ENCODE results near the gene ZNF525. TPM values are rescaled to one million over a fixed set of nuclear protein-coding genes. Genes with fewer than 3 reads are reported as not detected.
"Not testable (repeated sequence)": the region's sequence is repeated elsewhere in the genome, so short reads cannot be mapped to it uniquely, and the experiment has no call there.

Gene ZNF525
- total RNA-seq, result 3.4 and 5.2 TPM in 2 replicates
- polyA plus RNA-seq (2012), result 2.6 TPM

DNA sequence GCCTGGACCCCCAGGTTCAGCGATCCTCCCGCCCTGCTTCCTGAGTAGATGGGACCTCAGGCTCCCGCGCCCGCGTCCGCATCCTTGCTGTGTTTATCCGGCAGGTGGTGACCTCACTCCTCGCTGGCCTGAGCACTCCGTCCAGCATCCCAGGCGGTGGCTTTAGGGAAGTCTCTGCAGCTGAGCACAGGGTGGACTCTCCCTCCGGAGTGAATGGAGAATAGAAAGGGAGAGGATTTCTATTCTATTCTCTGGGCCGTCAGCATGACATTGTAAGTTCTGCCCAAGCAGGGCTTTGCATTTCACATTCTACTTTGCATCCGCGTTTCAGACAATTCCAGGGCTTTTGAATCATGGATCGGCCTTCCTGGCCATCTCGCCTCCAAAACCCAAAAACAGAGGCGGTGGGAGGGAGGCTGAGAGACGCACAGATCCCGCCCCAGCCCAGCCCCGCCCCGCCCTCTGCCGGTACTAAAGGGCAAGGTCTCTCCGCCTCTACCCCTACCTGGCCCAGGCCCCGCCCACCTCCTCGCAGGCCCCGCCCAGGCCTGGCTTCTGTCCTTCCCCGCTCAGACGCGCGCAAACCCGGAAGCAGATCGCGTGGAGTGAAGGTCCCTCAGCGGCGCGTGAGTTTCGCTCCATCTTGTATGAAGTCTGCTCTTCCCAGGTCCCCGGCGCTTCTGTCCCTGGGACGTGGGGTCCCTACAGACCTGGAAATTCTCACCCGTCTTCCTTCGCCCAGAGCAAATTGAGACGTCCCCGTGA is at the start of gene ZNF525:
ZNF525 (plus strand) TSS at position 572 of the 765 bp plus-strand sequence. CDS start 6,577 bp downstream, outside the sequence.
- DNase-seq (ENCODE audit: low read depth), result peak; percentile 76

DNA sequence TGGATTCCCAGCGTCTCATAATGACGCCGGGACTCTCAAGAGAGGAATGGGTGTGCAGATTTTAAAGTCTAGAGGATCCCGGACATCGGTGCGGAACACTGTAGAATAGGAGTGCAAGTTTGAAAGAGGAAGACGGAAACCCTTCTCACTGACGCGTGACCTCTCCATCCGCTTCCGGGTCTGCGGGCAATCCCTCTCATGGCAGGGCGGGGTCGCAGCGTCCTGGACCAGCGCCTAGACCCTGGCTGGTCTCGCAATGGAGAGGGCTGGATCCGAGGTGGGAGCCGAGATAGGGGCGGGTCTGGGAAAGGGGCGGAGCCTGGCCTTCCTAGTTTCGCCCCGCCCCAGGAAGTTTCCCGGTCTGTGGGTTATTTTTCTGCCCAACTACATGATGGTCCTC is 36.5 kb upstream of the ZNF525 start:
- no peak for DNase-seq (ENCODE audit: low read depth)

DNA sequence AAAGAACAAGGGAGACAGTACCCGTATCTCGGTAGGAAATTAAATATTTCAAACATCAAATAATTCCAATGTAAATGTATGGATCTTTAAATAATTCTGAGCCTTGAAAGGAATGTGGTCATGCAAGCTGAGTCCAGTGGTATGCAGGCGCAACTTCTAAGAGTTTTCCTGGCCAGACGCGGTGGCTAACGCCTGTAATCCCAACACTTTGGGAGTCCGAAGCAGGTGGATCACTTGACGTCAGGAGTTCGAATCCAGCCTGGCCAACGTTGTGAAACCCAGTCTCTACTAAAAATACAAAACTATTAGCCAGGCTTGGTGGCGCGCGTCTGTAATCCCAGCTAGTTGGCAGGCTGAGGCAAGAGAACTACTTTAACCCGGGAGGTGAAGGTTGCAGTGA is 33.0 kb upstream of the ZNF525 start:
- DNase-seq (ENCODE audit: low read depth), result peak; percentile 2

DNA sequence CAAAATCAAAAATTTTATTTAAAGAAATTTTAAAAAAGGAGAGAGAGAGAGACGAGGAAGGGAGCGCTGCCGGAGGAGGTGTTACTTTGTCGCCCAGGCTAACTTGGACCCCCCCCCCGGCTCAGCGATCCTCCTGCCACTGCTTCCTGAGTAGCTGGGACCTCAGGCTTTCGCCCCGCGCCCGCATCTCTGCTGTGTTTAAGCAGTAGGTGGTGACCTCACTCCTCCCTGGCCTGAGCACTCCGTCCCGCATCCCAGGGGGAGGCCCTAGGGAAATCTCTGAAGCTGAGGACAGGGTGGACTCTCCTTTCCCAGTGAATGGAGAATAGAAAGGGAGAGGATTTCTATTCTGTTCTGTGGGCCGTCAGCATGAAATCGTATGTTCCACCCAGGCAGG is 32.4 kb upstream of the ZNF525 start:
- DNase-seq (ENCODE audit: low read depth), result no peak

DNA sequence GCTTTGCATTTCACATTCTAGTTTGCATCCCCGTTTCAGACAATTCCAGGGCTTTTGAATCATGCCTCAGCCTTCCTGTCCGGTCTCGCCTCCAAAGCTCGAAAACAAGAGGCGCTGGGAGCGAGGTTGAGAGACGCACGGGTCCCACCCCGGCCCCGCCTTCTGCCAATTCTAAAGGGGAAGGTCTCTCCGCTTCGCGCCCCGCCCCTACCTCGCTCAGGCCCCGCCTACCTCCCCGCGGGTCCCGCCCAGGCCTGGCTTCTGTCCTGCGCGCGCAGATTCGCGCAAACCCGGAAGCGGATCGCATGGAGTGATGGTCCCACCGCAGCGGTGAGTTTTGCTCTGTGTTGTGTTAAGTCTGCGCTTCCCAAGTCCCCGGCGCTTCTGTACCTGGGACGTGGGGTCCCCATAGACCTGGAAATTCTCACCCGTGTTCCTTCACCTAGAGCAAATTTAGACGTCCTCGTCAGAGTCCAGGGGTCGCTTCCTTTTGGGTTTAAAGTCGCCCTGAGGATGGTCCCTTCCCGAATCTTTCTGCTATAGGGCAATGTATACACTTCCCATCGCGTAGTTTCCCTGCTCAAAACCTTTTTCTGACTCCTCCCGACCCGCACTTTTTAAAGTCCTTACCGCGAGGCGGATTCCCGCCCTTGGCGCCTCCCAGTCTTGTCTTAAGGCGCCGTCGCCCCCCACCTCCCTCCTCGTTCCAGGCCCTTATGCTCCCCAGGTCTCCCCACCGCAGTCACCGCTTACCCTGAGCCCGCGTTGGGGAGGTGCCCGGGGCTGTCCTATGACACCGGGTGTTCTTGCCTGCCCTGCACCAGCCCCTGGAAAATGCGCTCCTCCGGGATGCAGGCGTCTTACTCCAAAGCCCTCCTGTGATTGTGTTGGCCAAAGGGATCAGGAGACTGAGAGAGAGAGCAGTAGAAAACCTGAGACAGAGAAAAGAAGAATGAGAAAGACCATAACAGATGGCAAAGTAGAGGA is 31.7 kb upstream of the ZNF525 start, which contains the start of gene ZNF845:
ZNF845 (plus strand) TSS at position 287 of the 987 bp plus-strand sequence. CDS start 7,559 bp downstream, outside the sequence.
- peak; percentile 89 for DNase-seq (ENCODE audit: low read depth)

DNA sequence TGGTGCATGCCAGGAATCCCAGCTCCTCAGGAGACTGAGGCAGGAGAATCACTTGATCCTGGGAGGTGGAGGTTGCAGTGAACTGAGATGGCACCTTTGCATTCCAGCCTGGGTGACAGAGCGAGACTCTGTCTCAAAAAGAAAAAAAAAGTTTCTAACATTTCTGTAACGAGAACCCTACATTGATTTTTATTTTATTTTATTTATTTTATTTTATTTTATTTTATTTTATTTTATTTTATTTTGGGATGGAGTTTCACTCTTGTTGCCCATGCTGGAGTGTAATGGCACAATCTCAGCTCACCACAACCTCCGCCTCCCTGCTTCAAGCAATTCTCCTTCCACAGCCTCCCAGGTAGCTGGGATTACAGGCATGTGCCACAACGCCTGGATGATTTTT is 21.1 kb upstream of the ZNF525 start:
- not testable (repeated sequence) for DNase-seq (ENCODE audit: low read depth)

DNA sequence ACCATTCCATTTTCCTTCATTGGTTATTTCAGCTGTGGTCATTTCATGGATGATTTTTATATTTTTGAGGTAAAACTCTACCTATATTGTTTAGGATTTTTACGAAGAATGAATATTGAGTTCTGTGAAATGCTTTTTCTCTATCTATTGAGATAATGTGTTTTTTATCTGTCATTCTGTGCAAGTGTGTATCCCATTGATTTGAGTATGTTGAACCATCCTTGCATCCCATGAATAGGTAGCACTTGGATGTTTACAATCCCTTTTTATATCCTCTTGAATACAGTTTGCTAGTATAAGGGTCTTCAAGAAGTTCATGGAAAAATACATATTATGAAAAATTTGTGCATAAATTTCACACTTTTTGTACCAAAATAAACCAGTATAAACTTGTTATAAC is 9.8 kb upstream of the ZNF525 start:
- no peak for DNase-seq (ENCODE audit: low read depth)

DNA sequence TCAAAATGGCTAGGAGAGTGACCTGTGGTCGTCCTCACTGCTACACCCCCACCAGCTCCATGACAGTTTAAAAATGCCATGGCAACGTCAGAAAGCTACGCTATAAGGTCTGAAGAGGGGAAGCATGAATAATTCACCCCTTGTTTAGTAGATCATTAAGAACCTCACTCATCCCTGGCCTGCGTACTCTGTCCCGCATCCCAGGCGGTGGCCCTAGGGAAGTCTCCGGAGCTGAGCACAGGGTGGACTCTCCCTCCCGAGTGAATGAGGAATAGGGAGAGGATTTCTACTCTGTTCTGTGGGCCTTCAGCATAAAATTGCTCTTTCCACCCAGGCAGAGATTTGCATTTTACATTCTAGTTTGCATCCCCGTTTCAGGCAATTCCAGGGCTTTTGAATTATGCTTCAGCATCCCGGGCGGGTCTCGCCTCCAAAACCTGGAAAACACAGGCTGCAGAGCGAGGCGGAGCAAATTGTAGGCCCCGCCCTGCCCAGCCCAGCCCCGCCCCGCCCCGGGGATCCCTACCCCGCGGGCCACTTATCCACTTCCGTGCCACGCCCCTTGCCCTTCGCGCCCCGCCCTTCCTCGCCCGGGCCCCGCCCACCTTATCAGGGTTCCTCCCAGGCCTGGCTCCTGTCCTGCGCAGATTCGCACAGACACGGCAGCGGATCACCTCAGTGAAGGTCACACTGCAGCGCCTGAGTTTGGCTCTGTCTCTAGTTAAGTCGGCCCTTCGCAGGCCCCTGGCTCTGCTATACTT is 7.5 kb upstream of the ZNF525 start:
- no peak for DNase-seq (ENCODE audit: low read depth)

DNA sequence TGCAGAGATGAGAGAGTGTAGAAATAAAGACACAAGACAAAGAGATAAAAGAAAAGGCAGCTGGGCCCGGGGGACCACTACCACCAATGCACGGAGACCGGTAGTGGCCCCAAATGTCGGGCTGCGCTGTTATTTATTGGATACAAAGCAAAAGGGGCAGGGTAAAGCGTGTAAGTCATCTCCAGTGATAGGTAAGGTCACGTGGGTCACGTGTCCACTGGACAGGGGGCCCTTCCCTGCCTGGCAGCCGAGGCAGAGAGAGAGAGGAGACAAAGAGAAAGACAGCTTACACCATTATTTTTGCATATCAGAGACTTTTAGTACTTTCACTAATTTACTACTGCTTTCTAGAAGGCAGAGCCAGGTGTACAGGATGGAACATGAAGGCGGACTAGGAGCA is 5.4 kb upstream of the ZNF525 start:
- not testable (repeated sequence) for DNase-seq (ENCODE audit: low read depth)

DNA sequence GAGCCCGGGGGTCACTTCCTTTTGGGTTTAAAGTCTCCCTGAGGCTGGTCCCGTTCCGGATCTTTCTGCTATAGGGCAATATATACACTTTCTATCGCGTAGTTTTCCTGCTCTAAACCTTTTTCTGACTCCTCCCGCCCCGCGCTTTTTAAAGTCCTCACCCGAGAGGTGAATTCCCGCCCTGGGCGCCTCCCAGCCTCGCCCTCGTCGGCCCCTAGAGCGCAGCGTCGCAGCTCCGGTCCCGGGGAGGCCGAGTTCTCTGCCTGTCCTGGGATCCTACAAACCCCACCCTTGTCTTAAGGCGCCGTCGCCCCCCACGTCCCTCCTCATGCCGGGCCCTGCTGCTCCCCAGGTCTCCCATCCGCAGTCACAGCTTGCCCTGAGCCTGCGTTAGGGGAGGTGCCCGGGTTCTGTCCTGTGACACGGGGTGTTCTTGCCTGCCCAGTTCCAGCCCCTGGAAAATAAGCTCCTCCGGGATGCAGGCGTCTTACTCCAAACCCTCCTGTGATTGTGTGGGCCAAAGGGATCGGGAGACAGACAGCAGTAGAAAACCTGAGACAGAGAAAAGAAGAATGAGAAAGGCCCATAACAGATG is 491 bp downstream of the ZNF525 start:
- peak; percentile 13 for DNase-seq (ENCODE audit: low read depth)

DNA sequence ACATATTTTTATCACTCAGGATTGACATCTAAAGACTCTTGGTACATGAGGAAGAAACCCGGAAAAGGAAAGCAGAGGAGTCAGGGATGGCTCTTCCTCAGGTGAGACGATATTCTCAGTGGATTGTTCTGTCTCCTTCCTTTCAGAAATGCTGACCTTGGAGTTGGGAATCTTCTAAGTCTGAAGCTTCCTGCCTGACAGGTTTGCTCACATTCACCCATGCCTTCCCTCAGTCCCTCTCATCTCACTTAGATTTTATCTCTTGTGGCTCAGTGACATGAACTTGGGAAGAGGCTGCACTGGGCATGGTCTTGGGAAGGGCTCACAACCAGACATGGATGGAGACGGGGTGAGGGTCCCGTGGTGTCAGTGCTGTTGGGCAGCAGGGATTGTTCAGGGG is 6.7 kb downstream of the ZNF525 start:
- no peak for DNase-seq (ENCODE audit: low read depth)

DNA sequence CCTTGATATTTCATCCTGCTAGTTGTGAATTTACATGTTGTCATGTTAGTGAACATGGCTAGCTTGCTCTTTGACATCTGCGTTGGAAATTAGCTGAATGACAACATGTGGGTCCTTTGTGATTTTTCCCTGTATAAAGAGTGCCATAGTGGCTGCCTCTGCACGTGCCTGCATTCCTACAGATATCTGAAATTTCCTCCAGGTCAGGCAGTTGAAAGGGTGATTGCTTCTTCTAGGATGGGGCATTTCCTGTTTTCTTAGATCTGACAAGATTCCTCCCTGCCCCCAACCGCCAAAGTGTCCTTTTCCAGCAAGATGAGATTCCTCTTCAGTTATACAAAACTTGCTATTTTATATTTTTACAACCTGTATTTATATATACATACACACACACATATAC is 8.8 kb downstream of the ZNF525 start:
- no peak for DNase-seq (ENCODE audit: low read depth)

DNA sequence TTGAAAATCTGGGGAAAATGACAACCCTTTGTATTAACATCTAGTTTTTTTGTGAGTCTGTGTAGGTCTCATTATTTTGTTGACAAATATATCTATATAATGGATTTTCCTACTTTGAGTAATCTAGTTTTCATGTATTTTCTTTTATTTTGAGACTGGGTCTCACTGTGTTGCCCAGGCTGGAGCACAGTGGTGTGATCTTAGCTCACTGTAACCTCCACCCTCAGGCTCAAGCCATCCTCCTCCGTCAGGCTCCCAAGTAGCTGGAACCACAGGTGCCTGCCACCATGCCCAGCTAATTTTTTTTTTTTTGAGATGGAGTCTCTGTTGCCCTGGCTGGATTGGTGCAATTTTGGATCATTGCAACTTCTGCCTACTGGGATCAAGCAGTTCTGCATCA is 9.2 kb downstream of the ZNF525 start:
- no peak for DNase-seq (ENCODE audit: low read depth)

DNA sequence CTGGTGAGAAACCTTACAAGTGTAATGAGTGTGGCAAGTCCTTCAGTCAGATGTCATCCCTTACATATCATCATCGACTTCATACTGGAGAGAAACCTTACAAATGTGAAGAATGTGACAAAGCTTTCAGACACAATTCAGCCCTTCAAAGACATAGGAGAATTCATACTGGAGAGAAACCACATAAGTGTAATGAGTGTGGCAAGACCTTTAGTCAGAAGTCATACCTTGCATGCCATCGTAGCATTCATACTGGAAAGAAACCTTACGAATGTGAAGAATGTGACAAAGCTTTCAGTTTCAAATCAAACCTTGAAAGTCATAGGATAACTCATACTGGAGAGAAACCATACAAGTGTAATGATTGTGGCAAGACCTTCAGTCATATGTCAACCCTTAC is 15.9 kb downstream of the ZNF525 start:
- no peak for DNase-seq (ENCODE audit: low read depth)

DNA sequence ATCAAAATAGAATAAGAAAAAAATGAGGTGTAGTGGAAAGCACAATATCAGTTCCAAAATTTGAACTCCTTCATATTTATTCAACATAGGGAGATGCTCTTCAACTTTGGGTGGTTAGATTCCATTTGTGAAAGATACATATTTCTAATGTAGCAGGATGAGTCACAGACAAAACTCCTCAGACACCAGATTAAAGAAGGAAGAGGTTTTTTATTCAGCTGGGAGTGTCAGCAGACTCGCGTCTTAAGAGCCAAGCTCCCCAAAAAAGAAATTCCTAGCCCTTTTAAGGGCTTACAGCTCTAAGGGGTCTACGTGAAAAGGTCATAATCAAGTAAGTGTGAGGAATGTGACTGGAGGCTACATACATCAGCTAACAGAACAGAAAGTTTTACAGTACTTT is 22.7 kb downstream of the ZNF525 start:
- peak; percentile 35 for DNase-seq (ENCODE audit: low read depth)

DNA sequence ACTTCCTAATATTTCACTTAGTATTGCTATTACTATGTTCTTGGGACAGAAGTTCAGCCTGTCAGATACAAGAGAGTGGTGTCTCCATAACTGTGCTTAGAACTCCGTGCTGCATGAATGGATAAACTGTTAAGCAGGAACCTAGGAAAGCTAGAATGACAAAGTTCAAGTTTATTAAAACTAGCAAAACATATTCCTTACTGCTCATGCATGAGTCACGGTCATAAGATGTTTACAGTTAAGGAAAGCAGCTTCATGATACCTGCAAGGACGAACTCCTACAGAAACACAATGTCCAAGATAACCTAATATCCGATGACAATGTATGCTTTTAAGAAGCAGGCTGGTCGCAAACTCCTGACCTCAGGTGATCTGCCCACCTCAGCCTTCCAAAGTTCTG is 23.4 kb downstream of the ZNF525 start:
- peak; percentile 3 for DNase-seq (ENCODE audit: low read depth)

DNA sequence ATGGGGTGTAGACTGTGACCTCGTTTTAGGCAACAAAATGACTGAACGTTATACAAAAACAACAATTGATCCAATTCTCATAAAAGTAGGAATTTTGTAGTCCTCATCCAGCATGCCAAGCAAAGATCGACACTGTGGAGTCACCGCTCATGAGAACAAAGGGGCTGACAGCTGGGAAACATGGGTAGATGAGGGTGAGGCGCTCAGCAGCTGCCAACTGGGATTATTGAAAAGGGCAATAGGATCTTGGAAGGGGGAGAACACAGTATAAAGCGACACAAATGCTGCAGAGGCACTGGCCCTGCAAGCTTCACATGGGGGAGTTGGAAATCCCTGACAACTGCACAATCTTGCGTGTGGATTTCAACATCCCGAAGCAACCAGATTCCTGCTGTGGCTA is 24.1 kb downstream of the ZNF525 start:
- DNase-seq (ENCODE audit: low read depth), result peak; percentile 40

DNA sequence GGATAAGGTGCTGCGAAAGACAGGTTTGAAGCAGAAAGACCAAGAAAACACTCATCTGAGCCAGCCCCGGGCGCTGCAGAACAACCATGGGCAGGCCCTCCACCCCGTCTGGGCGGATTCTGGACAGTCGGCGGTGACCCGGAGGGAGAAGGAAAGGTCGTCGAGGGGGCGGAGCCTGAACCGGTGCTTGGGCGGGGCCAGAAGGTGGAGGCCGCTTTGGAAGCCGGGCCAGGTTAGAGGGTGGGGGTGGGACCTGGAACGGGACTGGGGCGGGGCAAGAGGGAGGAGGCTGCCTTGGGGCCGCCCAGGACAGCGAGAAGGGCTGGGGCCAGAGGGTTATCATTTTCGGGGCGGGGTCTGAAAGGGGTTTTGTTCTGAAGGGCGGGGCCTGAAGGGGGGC is 24.5 kb downstream of the ZNF525 start:
- no peak for DNase-seq (ENCODE audit: low read depth)

DNA sequence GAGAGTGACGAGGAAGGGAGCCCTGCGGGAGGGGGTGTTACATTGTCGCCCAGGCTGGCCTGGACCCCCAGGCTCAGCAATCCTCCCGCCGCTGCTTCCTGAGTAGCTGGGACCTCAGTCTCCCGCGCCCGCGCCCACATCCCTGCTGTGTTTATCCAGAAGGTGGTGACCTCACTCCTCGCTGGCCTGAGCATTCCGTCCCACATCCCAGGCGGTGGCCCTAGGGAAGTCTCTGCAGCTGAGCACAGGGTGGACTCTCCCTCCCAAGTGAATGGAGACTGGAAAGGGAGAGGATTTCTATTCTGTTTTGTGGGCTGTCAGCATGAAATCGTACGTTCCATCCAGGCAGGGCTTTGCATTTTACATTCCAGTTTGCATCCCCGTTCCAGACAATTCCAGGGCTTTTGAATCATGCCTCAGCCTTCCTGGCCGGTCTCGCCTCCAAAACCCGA is 29.0 kb downstream of the ZNF525 start:
- DNase-seq (ENCODE audit: low read depth), result peak; percentile 72

DNA sequence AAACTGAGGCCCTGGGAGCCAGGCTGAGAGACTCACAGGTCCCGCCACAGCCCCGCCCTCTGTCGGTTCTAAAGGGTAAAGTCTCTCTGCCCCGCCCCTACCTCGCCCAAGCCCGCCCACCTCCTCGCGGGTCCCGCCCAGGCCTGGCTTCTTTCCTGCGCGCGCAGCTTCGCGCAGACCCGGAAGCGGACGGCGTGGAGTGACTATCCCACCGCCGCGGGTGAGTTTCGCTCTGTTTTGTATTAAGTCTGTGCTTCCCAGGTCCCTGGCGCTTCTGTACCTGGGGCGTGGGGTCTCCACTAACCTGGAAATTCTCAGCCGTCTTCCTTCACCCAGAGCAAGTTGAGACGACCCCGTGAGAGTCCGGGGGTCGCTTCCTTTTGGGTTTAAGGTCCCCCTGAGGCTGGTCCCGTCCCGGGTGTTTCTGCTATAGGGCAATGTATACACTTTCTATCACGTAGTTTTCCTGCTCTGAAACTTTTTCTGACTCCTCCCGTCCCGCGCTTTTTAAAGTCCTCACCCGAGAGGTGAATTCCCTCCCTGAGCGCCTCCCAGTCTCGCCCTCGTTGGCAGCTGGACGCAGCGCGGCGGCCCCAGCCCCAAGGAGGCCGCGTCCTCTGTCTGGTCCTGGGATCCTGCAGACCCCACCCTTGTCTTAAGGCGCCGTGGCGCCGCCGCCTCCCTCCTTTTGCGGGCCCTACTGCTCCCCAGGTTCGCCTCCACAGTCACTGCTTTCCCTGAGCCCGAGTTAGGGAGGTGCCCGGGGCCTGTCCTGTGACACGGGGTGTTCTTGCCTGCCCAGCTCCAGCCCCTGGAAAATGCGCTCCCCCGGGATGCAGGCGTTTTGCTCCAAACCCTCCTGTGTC is 29.7 kb downstream of the ZNF525 start, which contains the start of gene ZNF765:
ZNF765 (plus strand) TSS at position 176 of the 866 bp plus-strand sequence. CDS start 2,867 bp downstream, outside the sequence.
- DNase-seq (ENCODE audit: low read depth), result peak; percentile 93
